Transverse colon (tissue), 4 donors: Measurements from ENCODE around the gene SLC1A1. TPM values are rescaled to one million over a fixed set of nuclear protein-coding genes. Genes with fewer than 3 reads are reported as not detected.
A peak's percentile ranks its signal among the peaks of the same experiment; 100 is the strongest.

Source experiments
- DNase-seq: peaks from one replicate; pipeline ENCODE4 v3.0.0-alpha.2; 2019
- H3K27ac ChIP-seq, 4 donors: fragments of 200-600 bp; sonication (generic); 2 replicates each; pipeline ENCODE4 v1.5.1; 2016 to 2018; ENCODE audit warnings: inconsistent platforms in 4 of 4
- H3K27me3 ChIP-seq: fragments of 200-600 bp; sonication (generic); 2 replicates; pipeline ENCODE4 v1.5.1; 2017; ENCODE audit warnings: inconsistent platforms
- H3K36me3 ChIP-seq, 4 donors: fragments of 200-600 bp; sonication (generic); 2 replicates each; pipeline ENCODE4 v1.5.1; 2017 to 2019; ENCODE audit warnings: inconsistent platforms in 4 of 4
- H3K4me1 ChIP-seq, 4 donors: fragments of 200-600 bp; sonication (generic); 2 replicates each; pipeline ENCODE4 v1.5.1; 2017 to 2020; ENCODE audit warnings: inconsistent platforms in 4 of 4
- H3K4me3 ChIP-seq, 4 donors: fragments of 200-600 bp; sonication (generic); 1 replicate in 1 of 4; 2 replicates in 3 of 4; pipeline versions ENCODE4 v1.5.1 to v1.6.1; 2017 to 2019; ENCODE audit warnings: inconsistent platforms in 4 of 4
- H3K9me3 ChIP-seq, 2 donors: fragments of 200-600 bp; sonication (generic); 2 replicates each; pipeline ENCODE4 v1.5.1; 2017 to 2019; ENCODE audit warnings: inconsistent platforms in 2 of 2
- EP300 ChIP-seq: sonication (generic); formaldehyde crosslinking; IDR thresholded peaks from one replicate; pipeline ENCODE4 v1.6.1; 2017; ENCODE audit warnings: antibody characterized with exemption, low read depth
- POLR2A ChIP-seq: fragments of 450-650 bp; IDR thresholded peaks from one replicate; pipeline ENCODE4 v1.6.1; 2016; ENCODE audit warnings: antibody characterized with exemption, mild to moderate bottlenecking, moderate library complexity
- POLR2AphosphoS5 ChIP-seq, 3 donors: sonication (generic); formaldehyde crosslinking; IDR thresholded peaks; one replicate each; pipeline ENCODE4 v1.6.1; 2016; ENCODE audit warnings: antibody characterized with exemption in 3 of 3
- WGBS, 2 donors: methylation state at CpG; one replicate each; pipeline ENCODE4 v1.1.5; 2018; ENCODE audit warnings: low coverage in 1 of 2; 5-methylcytosine and 5-hydroxymethylcytosine counted together
- in situ Hi-C, 4 donors: fragments of 200-750 bp; cut with MboI; loops; one replicate each; pipeline versions ENCODE4 v1.15.0 to v1.15.1; 2017; ENCODE audit warnings: low sequenced_read_pairs in 3 of 4, low pct_ligation_motif_present in 1 of 4, low pct_unique_long_range_greater_than_20kb in 1 of 4
- intact Hi-C: fragments of 100-400 bp; cut with DNase I; formaldehyde crosslinking; loops from one replicate; pipeline ENCODE4 v1.15.1; 2023; ENCODE audit warnings: low total_unique reads
- total RNA-seq, 4 donors: library from RNA; depleted of rRNA; stranded (reverse); fragments of >200 nt; gene quantifications; one replicate each; pipeline ENCODE4 v1.1.0, GENCODE V29; 2016
- TF ChIP-seq, protein P1 (sequence below), 5 experiments: fragments of 200-600 bp in 3 of 5; fragments of 450-650 bp in 2 of 5; sonication (generic) in 3 of 5; IDR thresholded peaks; 1 replicate in 2 of 5; 2 replicates in 3 of 5; pipeline ENCODE4 v1.5.1; 2016 to 2017; ENCODE audit warnings: antibody characterized with exemption in 5 of 5, inconsistent platforms in 3 of 5, mild to moderate bottlenecking in 2 of 5, moderate library complexity in 1 of 5

The SLC1A1 gene
- total RNA-seq, 4 donors from 2014 or later: 0.80 to 63.2 (median 28.7) TPM

DNA sequence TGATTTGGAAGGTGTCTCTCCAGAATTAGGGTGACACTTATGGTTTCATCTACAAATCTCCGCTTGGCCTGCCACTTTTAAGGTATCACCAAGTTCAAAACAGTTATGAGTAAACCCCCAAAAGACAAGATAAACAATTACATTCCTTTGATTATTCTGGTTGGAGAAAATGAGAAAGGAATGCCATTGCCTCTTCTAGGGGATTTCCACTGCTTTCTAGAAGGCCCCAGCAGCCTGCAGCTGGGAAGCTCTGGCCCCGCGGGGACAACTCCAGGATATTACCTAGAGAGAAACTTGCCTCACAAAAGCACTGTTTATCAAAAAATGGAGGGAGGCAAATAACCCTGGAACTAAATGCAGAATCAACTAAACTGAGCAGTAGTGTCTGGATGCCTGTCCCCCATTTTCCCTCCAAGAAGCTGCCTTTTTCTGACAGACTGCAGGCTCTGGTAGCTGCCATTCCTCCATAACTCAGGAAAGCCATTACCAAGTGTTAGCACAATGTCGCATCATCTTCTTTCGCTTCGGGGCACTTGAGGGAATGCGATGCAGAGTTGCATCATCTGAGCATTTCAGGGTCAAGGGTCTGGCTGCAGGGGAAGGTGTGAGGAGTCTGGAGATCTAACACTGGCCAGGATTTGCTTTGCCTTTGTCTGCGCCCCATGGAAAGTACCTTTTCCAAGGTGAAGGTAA, 100.3 kb downstream of the SLC1A1 start:
- 57 to 72% methylated on average over 1 to 8 of the region's 8 CpGs for WGBS, 2 donors
- no peaks in the 10 kb centered on the region for H3K36me3 ChIP-seq
- DNase-seq: no peak
- no peak overlapping the region for H3K4me3 ChIP-seq
- H3K27ac ChIP-seq: peak overlapping the region in 3 of 4 donors; percentile 44 to 66 (median 44)
- H3K9me3 ChIP-seq: no peaks in the 10 kb centered on the region
- in situ Hi-C loops (no loop called here), intact Hi-C loops (no loop called here)
- H3K4me1 ChIP-seq: peaks cover 0 to 19% (median 0%) of the 10 kb centered on the region in 4 donors
- no peaks in the 10 kb centered on the region for H3K27me3 ChIP-seq
- TF ChIP-seq POLR2AphosphoS5 (IDR thresholded peaks at IDR 0.05) (peak; percentile 19 to 62 (median 49)), EP300 (no peak), POLR2A (no peak)
- TF ChIP-seq, protein P1, sequence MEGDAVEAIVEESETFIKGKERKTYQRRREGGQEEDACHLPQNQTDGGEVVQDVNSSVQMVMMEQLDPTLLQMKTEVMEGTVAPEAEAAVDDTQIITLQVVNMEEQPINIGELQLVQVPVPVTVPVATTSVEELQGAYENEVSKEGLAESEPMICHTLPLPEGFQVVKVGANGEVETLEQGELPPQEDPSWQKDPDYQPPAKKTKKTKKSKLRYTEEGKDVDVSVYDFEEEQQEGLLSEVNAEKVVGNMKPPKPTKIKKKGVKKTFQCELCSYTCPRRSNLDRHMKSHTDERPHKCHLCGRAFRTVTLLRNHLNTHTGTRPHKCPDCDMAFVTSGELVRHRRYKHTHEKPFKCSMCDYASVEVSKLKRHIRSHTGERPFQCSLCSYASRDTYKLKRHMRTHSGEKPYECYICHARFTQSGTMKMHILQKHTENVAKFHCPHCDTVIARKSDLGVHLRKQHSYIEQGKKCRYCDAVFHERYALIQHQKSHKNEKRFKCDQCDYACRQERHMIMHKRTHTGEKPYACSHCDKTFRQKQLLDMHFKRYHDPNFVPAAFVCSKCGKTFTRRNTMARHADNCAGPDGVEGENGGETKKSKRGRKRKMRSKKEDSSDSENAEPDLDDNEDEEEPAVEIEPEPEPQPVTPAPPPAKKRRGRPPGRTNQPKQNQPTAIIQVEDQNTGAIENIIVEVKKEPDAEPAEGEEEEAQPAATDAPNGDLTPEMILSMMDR (IDR thresholded peaks at IDR 0.05): no peak

DNA sequence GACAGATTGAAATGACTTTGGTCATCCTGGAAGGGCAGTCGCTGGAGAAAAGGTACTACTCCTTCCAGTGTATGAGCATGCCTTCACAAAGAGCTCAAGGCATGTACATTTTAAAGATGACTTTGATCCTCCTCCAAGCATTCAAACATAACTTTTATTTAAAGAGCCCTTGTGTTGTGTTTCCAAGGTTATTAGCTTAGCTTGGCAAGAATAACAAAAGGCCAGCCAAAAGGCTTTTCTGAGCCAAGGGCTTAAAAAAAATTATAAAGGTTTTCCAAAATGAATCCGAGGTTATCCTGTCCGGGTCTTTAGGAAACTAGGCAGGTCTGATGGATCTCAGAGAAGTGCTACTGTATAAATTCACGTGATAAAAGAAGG, 100.8 kb downstream of the SLC1A1 start:
- 42 to 63% methylated on average over 2 to 4 of the region's 4 CpGs for WGBS, 2 donors
- Histone ChIP-seq H3K36me3 (no peaks in the 10 kb centered on the region), H3K27ac (peak overlapping the region in 3 of 4 donors; percentile 44 to 66 (median 44)), H3K9me3 (no peaks in the 10 kb centered on the region), H3K27me3 (no peaks in the 10 kb centered on the region), H3K4me1 (peaks cover 0 to 23% (median 0%) of the 10 kb centered on the region in 4 donors), H3K4me3 (no peak overlapping the region)
- in situ Hi-C loops (no loop called here), intact Hi-C loops (no loop called here)
- TF ChIP-seq EP300 (no peak), POLR2A (no peak), POLR2AphosphoS5 (IDR thresholded peaks at IDR 0.05) (no peak)
- TF ChIP-seq, protein P1 (IDR thresholded peaks at IDR 0.05): no peak
- no peak for DNase-seq

DNA sequence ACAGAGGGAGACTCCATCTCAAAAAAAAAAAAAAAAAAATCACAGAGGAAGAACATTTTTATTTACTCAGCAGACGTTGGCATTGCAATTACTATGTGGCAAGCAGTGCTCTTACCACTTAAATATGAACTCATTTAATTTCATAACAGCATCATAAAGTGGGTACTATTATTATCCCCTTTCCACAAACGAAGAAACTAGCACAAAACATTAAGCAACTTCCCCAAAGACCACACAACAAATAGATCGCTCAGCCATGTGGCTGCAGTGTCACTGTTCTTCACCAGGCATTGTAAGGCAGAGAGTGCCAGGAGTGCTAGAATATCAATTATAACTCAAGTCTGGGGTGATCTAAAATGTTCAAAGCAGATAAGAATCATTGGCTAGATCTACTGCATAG, 102.0 kb downstream of the SLC1A1 start:
- DNase-seq: no peak
- Histone ChIP-seq H3K4me1 (peaks cover 0 to 25% (median 0%) of the 10 kb centered on the region in 4 donors), H3K36me3 (no peaks in the 10 kb centered on the region), H3K9me3 (no peaks in the 10 kb centered on the region), H3K4me3 (no peak overlapping the region), H3K27ac (no peak overlapping the region), H3K27me3 (no peaks in the 10 kb centered on the region)
- in situ Hi-C loops: no loop called here
- WGBS, 2 donors: 52 to 60% methylated on average over 2 to 3 of the region's 3 CpGs
- intact Hi-C loops: no loop called here
- TF ChIP-seq POLR2A (no peak), EP300 (no peak), POLR2AphosphoS5 (IDR thresholded peaks at IDR 0.05) (no peak)
- TF ChIP-seq, protein P1 (IDR thresholded peaks at IDR 0.05): no peak

DNA sequence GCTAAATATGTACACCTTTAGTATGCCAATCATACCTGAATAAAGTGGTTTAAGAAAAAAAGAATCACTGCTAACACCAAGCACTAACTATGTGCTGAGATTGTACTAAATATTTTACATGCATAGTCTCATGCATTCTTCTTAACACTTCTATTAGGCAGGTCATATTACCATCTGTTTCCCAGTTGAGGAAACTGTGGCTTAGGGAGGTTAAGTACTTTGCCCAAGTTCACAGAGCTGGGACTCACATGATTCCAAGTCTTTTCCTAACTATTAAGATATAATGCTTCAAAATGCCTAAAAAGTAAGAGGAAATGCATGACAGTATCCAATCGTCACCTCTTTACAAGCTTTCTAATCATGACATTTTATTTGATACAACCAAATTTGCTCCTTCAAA, 102.6 kb downstream of the SLC1A1 start:
- no peaks in the 10 kb centered on the region for H3K27me3 ChIP-seq
- intact Hi-C loops: no loop called here
- no peaks in the 10 kb centered on the region for H3K9me3 ChIP-seq
- no peak for TF ChIP-seq POLR2AphosphoS5 (IDR thresholded peaks at IDR 0.05)
- TF ChIP-seq EP300: no peak
- no peak for TF ChIP-seq POLR2A
- TF ChIP-seq, protein P1 (IDR thresholded peaks at IDR 0.05): no peak
- no peak overlapping the region for H3K27ac ChIP-seq
- peaks cover 0 to 25% (median 0%) of the 10 kb centered on the region in 4 donors for H3K4me1 ChIP-seq
- no peak for DNase-seq
- in situ Hi-C loops: no loop called here
- 75 to 76% methylated on average over 1 of the region's 1 CpG for WGBS, 2 donors
- H3K4me3 ChIP-seq: no peak overlapping the region
- no peaks in the 10 kb centered on the region for H3K36me3 ChIP-seq
